Sigmoid colon (tissue), 4 donors: Measurements from ENCODE around the gene GREB1.

Experiments
- CTCF ChIP-seq, 4 experiments: fragments of 450-650 bp in 3 of 4; fragments of 200-600 bp in 1 of 4; IDR thresholded peaks; one replicate each; pipeline ENCODE4 v1.5.1; 2016 to 2019; ENCODE audit warnings: antibody characterized with exemption in 4 of 4, mild to moderate bottlenecking in 3 of 4, moderate library complexity in 2 of 4
- POLR2A ChIP-seq, 2 donors: fragments of 450-650 bp; IDR thresholded peaks; one replicate each; pipeline ENCODE4 v1.6.1; 2016; ENCODE audit warnings: antibody characterized with exemption in 2 of 2, mild to moderate bottlenecking in 2 of 2, moderate library complexity in 2 of 2
- POLR2AphosphoS5 ChIP-seq, 4 donors: sonication (generic); formaldehyde crosslinking; IDR thresholded peaks; one replicate each; pipeline ENCODE4 v1.6.1; 2017; ENCODE audit warnings: antibody characterized with exemption in 4 of 4

GRCh38 chr2:11551569-11552259, 17.9 kb downstream of the GREB1 start:
- TF ChIP-seq POLR2AphosphoS5 (IDR thresholded peaks at IDR 0.05) = no peak
- no peak for TF ChIP-seq CTCF (IDR thresholded peaks at IDR 0.05)
- TF ChIP-seq POLR2A (IDR thresholded peaks at IDR 0.05) = no peak
